ENCODE measurements around the gene TKT. TPM values are rescaled to one million over a fixed set of nuclear protein-coding genes. Genes with fewer than 3 reads are reported as not detected.

The TKT gene
- total and polyA plus RNA-seq, 2 of the 8 experiments (the other 6 are each of a cell fraction or from before 2014, with no cell fraction given): 418 to 986 TPM

DNA sequence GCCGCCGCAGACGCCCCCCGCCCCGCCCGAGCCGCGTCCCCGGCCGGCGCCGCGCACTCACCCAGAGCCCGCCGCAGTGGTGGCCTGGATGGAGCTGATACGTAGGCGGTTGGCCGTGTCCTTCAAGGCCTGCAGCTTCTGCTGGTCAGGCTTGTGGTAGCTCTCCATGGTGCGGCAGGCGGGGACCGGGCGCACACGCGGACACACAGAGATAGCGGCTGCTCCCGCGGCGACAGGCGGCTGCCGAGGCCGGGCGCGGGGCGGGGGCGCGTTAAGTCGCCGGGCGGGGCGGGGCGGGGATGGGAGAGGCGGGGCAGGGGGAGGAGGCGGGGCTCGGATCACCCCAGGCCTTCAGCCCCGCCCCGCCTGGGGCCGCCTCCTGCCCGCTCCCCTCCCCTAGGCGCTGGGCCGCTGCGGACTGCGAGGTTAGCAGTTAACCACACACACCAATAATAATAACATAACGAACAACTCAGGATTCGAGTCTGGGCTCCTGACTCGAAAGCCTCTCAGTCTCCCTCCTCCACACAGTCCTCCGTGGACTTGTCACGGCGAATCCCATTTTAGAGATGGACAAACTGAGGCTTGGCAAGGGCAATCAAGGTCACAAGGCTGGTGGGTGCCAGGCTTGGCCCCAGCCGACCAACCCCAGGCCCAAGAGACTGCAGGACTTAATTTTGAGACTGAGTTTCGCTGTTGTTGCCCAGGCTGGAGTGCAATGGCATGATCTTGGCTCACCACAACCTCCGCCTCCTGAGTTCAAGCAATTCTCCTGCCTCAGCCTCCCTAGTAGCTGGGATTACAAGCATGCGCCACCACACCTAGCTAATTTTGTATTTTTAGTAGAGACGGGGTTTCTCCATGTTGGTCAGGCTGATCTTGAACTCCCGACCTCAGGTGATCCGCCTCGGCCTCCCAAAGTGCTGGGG lies at the start of gene TKT (continued):
- peak; percentile 57 for TF ChIP-seq TAF1 (IDR thresholded peaks at IDR 0.05; ENCODE audit: low read depth, low read length)
- no peak for TF ChIP-seq EGR1 (IDR thresholded peaks at IDR 0.05; ENCODE audit: borderline replicate concordance, low read depth, low read length)
- no peak; the same call in 1 of the 2 replicates for TF ChIP-seq RBBP5 (IDR thresholded peaks at IDR 0.05; ENCODE audit: borderline replicate concordance, low read depth, low read length)
- peak in 1 of 2 experiments; percentile 96; a peak in 2 of 4 replicates for TF ChIP-seq HDAC2 (IDR thresholded peaks at IDR 0.05; ENCODE audit: borderline replicate concordance in 1 of 2, low read depth in 2 of 2, low read length in 2 of 2)
- no peak for TF ChIP-seq RFX5 (IDR thresholded peaks at IDR 0.05; ENCODE audit: borderline replicate concordance, low read depth, low read length)
- peak; percentile 48; the same call in 1 of the 2 replicates for TF ChIP-seq PHF8 (conservative IDR thresholded peaks at IDR 0.05; ENCODE audit: low read depth, low read length)
- TF ChIP-seq RNF2 (IDR thresholded peaks at IDR 0.05; ENCODE audit: borderline replicate concordance, low read depth, low read length, missing control alignments, poor library complexity, severe bottlenecking): no peak
- no peak for TF ChIP-seq RAD21 (IDR thresholded peaks at IDR 0.05 in 1 of 2, conservative IDR thresholded peaks at IDR 0.05 in 1 of 2; ENCODE audit: low read depth in 2 of 2, low read length in 2 of 2)
- no peak for TF ChIP-seq SUZ12 (IDR thresholded peaks at IDR 0.05; ENCODE audit: low read length)
- no peak for TF ChIP-seq RXRA (IDR thresholded peaks at IDR 0.05; ENCODE audit: insufficient read depth, low read depth, low read length)
- no peak for TF ChIP-seq GABPA (IDR thresholded peaks at IDR 0.05; ENCODE audit: borderline replicate concordance, insufficient read depth, low read length)
- peak; percentile 78; the same call in 1 of the 2 replicates for TF ChIP-seq POLR2AphosphoS5 (IDR thresholded peaks at IDR 0.05; ENCODE audit: low read depth, low read length)
- TF ChIP-seq HDAC6 (IDR thresholded peaks at IDR 0.05; ENCODE audit: low read depth, low read length): no peak
- no peak for TF ChIP-seq SIX5 (IDR thresholded peaks at IDR 0.05; ENCODE audit: low read depth, low read length)

All from H1 (cell line).